Glutamatergic neuron (in vitro differentiated cells): ENCODE data around the gene CAPN5. TPM values are rescaled to one million over a fixed set of nuclear protein-coding genes. Genes with fewer than 3 reads are reported as not detected.

Source experiments
- DNase-seq: peaks from one replicate; pipeline ENCODE4 v3.0.0; 2022
- H3K27ac Mint-ChIP-seq: one replicate; pipeline ENCODE4 v1.8.0; 2020; ENCODE audit warnings: mild to moderate bottlenecking, mixed read lengths, inconsistent platforms; ENCODE audit not compliant: unreplicated experiment
- H3K27me3 Mint-ChIP-seq: one replicate; pipeline ENCODE4 v1.8.0; 2020; ENCODE audit warnings: mild to moderate bottlenecking, moderate library complexity, mixed read lengths, inconsistent platforms; ENCODE audit not compliant: unreplicated experiment
- H3K36me3 Mint-ChIP-seq: one replicate; pipeline ENCODE4 v1.8.0; 2020; ENCODE audit warnings: mild to moderate bottlenecking, mixed read lengths, inconsistent platforms; ENCODE audit not compliant: unreplicated experiment
- H3K4me1 Mint-ChIP-seq: one replicate; pipeline ENCODE4 v1.8.0; 2020; ENCODE audit warnings: mild to moderate bottlenecking, low read depth, mixed read lengths, inconsistent platforms; ENCODE audit not compliant: unreplicated experiment
- H3K4me3 Mint-ChIP-seq: one replicate; pipeline ENCODE4 v1.8.0; 2020; ENCODE audit warnings: mild to moderate bottlenecking, mixed read lengths, inconsistent platforms; ENCODE audit not compliant: unreplicated experiment
- H3K9me3 Mint-ChIP-seq: one replicate; pipeline ENCODE4 v1.8.0; 2020; ENCODE audit warnings: mild to moderate bottlenecking, moderate library complexity, mixed read lengths, inconsistent platforms; ENCODE audit not compliant: unreplicated experiment
- CTCF ChIP-seq: fragments of 200-600 bp; sonication (generic); IDR thresholded peaks from one replicate; pipeline ENCODE4 v1.5.0; 2021; ENCODE audit not compliant: partially characterized antibody, unreplicated experiment
- total RNA-seq: library from RNA; stranded (reverse); fragmentation: NEBNext Ultra II Directional; extraction: Animal tissue kit (Norgen Biotek cat#: 25700); gene quantifications from one replicate; pipeline ENCODE4 v1.2.1, GENCODE V29; 2021; ENCODE audit not compliant: unreplicated experiment

CAPN5 gene
- total RNA-seq, 1 donor from 2014 or later: 45.0 TPM

- H3K4me3 Mint-ChIP-seq: no peak overlapping the region
- H3K27me3 Mint-ChIP-seq: peaks cover 6% of the 10 kb centered on the region
Measured at GRCh38 chr11:77159219-77159936, 92.6 kb downstream of the CAPN5 start.

GRCh38 chr11:77159937-77160495 is 93.2 kb downstream of the CAPN5 start:
- H3K4me3 Mint-ChIP-seq: no peak overlapping the region
- no peak for TF ChIP-seq CTCF

More at GRCh38 chr11:77159219-77159936, 92.6 kb downstream of the CAPN5 start:
- no peaks in the 10 kb centered on the region for H3K4me1 Mint-ChIP-seq
- no peak for DNase-seq
- TF ChIP-seq CTCF: no peak
- no peak overlapping the region for H3K27ac Mint-ChIP-seq
- no peaks in the 10 kb centered on the region for H3K36me3 Mint-ChIP-seq
- peaks cover 9% of the 10 kb centered on the region for H3K9me3 Mint-ChIP-seq

GRCh38 chr11:77163271-77163670 is 96.5 kb downstream of the CAPN5 start:
- Mint-ChIP-seq H3K27me3 (peaks cover 3% of the 10 kb centered on the region), H3K9me3 (peaks cover 1% of the 10 kb centered on the region)

More at GRCh38 chr11:77159937-77160495, 93.2 kb downstream of the CAPN5 start:
- H3K4me1 Mint-ChIP-seq: no peaks in the 10 kb centered on the region
- H3K36me3 Mint-ChIP-seq: no peaks in the 10 kb centered on the region
- peaks cover 7% of the 10 kb centered on the region for H3K9me3 Mint-ChIP-seq
- no peak for DNase-seq
- H3K27me3 Mint-ChIP-seq: peaks cover 6% of the 10 kb centered on the region
- no peak overlapping the region for H3K27ac Mint-ChIP-seq

GRCh38 chr11:77165066-77165465 is 98.3 kb downstream of the CAPN5 start:
- peaks cover 4% of the 10 kb centered on the region for H3K27me3 Mint-ChIP-seq
- no peaks in the 10 kb centered on the region for H3K9me3 Mint-ChIP-seq
- no peak for DNase-seq
- no peak overlapping the region for H3K27ac Mint-ChIP-seq
- H3K4me1 Mint-ChIP-seq: peaks cover 3% of the 10 kb centered on the region
- H3K36me3 Mint-ChIP-seq: no peaks in the 10 kb centered on the region
- no peak for TF ChIP-seq CTCF
- no peak overlapping the region for H3K4me3 Mint-ChIP-seq

More at GRCh38 chr11:77163271-77163670, 96.5 kb downstream of the CAPN5 start:
- no peak for DNase-seq
- Mint-ChIP-seq H3K4me3 (no peak overlapping the region), H3K4me1 (no peaks in the 10 kb centered on the region), H3K27ac (no peak overlapping the region), H3K36me3 (no peaks in the 10 kb centered on the region)
- TF ChIP-seq CTCF: no peak

GRCh38 chr11:77166021-77166420 is 99.2 kb downstream of the CAPN5 start:
- DNase-seq: no peak
- Mint-ChIP-seq H3K27me3 (peaks cover 7% of the 10 kb centered on the region), H3K36me3 (no peaks in the 10 kb centered on the region), H3K27ac (no peak overlapping the region), H3K4me1 (peaks cover 10% of the 10 kb centered on the region), H3K4me3 (no peak overlapping the region), H3K9me3 (no peaks in the 10 kb centered on the region)
- no peak for TF ChIP-seq CTCF
